HG03442 (cell line): Measurements from ENCODE around the gene C20orf202.
"Not testable (repeated sequence)": the region's sequence is repeated elsewhere in the genome, so short reads cannot be mapped to it uniquely, and the experiment has no call there.

Experiments
- ATAC-seq: cut with Tn5 transposase; IDR thresholded peaks from one replicate; pipeline ENCODE4 v1.9.1; 2021; ENCODE audit warnings: mild to moderate bottlenecking, moderate library complexity; ENCODE audit not compliant: unreplicated experiment

Gene C20orf202

GRCh38 chr20:1242530-1242929 lies 39.3 kb downstream of the C20orf202 start:
- ATAC-seq: no peak

- no peak for ATAC-seq
Observed at GRCh38 chr20:1245578-1245977, 42.3 kb downstream of the C20orf202 start.

GRCh38 chr20:1247689-1248088 lies 44.4 kb downstream of the C20orf202 start:
- no peak for ATAC-seq

GRCh38 chr20:1250282-1250681 lies 47.0 kb downstream of the C20orf202 start:
- not testable (repeated sequence) for ATAC-seq

- no peak for ATAC-seq
Observed at GRCh38 chr20:1252416-1252815, 49.2 kb downstream of the C20orf202 start.

- no peak for ATAC-seq
Observed at GRCh38 chr20:1254254-1254653, 51.0 kb downstream of the C20orf202 start.

GRCh38 chr20:1255675-1256074 lies 52.4 kb downstream of the C20orf202 start:
- ATAC-seq: no peak
